ENCODE measurements around the gene PLA2G4E. TPM values are rescaled to one million over a fixed set of nuclear protein-coding genes. Genes with fewer than 3 reads are reported as not detected.

PLA2G4E gene
- total RNA-seq, 6 experiments from 2014 or later = not detected

GRCh38 chr15:41984622-41985021 is 36.2 kb downstream of the PLA2G4E start:
- no peaks in the 10 kb centered on the region for H3K9me3 ChIP-seq
- H3K27ac ChIP-seq = no peak overlapping the region
- H3K4me1 ChIP-seq = no peaks in the 10 kb centered on the region
- DNase-seq (peak in 1 of 3 donors; percentile 37), ATAC-seq (no peak)
- H3K36me3 ChIP-seq = no peaks in the 10 kb centered on the region
- intact Hi-C loops (cut with DNase I) = loop anchor here in 1 of 2 donors (5.0 kb wide), 1 partner anchor 83 kb away; no protein-coding TSS in a partner anchor
- H3K27me3 ChIP-seq = no peaks in the 10 kb centered on the region
- TF ChIP-seq CTCF (IDR thresholded peaks at IDR 0.05) (no peak), POLR2A (IDR thresholded peaks at IDR 0.05) (no peak)
- WGBS (ENCODE audit: insufficient coverage, low coverage, low lambda C conversion rate, missing lambda C conversion rate) = no CpG with 5 or more reads among the region's 5 CpGs
- H3K4me3 ChIP-seq = no peak overlapping the region

GRCh38 chr15:41983621-41984571 is 36.9 kb downstream of the PLA2G4E start:
- ATAC-seq (no peak), DNase-seq (peak in 2 of 3 donors; percentile 30 to 39)
- no peak overlapping the region for H3K27ac ChIP-seq
- intact Hi-C loops (cut with DNase I) = no loop called here
- H3K4me1 ChIP-seq = no peaks in the 10 kb centered on the region
- no peak overlapping the region for H3K4me3 ChIP-seq
- no peaks in the 10 kb centered on the region for H3K27me3 ChIP-seq
- TF ChIP-seq POLR2A (IDR thresholded peaks at IDR 0.05) = no peak
- no peak for TF ChIP-seq CTCF (IDR thresholded peaks at IDR 0.05)
- no peaks in the 10 kb centered on the region for H3K36me3 ChIP-seq
- 78% methylated on average over 4 of the region's 17 CpGs for WGBS (ENCODE audit: insufficient coverage, low coverage, low lambda C conversion rate, missing lambda C conversion rate)
- H3K9me3 ChIP-seq = no peaks in the 10 kb centered on the region

DNA sequence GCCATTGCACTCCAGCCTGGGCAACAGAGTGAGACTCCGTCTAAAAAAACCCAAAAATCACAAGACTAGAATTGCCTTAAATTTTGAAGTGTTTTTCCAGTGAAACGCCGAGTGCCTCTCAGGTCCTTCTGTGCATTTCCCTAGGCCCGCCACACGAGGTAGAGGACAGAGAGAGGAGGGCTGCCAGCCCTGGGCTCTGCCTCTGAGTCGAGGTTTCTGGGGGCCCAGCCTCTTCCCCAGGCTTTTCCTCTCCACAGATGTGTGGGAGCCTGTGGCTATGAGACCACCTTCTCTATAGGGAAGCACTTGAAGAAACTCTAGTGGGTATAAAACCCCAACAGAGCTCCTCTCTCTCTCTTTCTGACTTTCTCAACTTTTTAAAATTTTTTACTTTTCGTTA is 37.6 kb downstream of the PLA2G4E start:
- intact Hi-C loops (cut with DNase I) = no loop called here
- H3K27me3 ChIP-seq = no peaks in the 10 kb centered on the region
- ATAC-seq = no peak
- H3K36me3 ChIP-seq = no peaks in the 10 kb centered on the region
- WGBS (ENCODE audit: insufficient coverage, low coverage, low lambda C conversion rate, missing lambda C conversion rate) = 90% methylated on average over 4 of the region's 7 CpGs
- H3K9me3 ChIP-seq = no peaks in the 10 kb centered on the region
- TF ChIP-seq POLR2A (IDR thresholded peaks at IDR 0.05) = no peak
- TF ChIP-seq CTCF (IDR thresholded peaks at IDR 0.05) = no peak
- no peak overlapping the region for H3K4me3 ChIP-seq
- H3K27ac ChIP-seq = no peak overlapping the region
- DNase-seq = peak in 2 of 3 donors; percentile 20 to 27
- no peaks in the 10 kb centered on the region for H3K4me1 ChIP-seq

GRCh38 chr15:41982133-41982930 is 38.5 kb downstream of the PLA2G4E start:
- ATAC-seq = peak in 3 of 4 donors; percentile 13 to 34 (median 33)
- intact Hi-C loops (cut with DNase I) = no loop called here

More at GRCh38 chr15:41982133-41982930, 38.5 kb downstream of the PLA2G4E start:
- H3K27me3 ChIP-seq = no peaks in the 10 kb centered on the region
- no peaks in the 10 kb centered on the region for H3K9me3 ChIP-seq
- no peak for TF ChIP-seq POLR2A (IDR thresholded peaks at IDR 0.05)
- TF ChIP-seq CTCF (IDR thresholded peaks at IDR 0.05) = no peak
- no peak overlapping the region for H3K27ac ChIP-seq
- peak in 2 of 3 donors; percentile 22 to 33 for DNase-seq
- H3K36me3 ChIP-seq = no peaks in the 10 kb centered on the region
- H3K4me3 ChIP-seq = no peak overlapping the region
- WGBS (ENCODE audit: insufficient coverage, low coverage, low lambda C conversion rate, missing lambda C conversion rate) = 56% methylated on average over 4 of the region's 10 CpGs
- H3K4me1 ChIP-seq = no peaks in the 10 kb centered on the region

Measured in right lobe of liver (tissue), 6 donors.